ENCODE measurements around the gene DDIT4L. TPM values are rescaled to one million over a fixed set of nuclear protein-coding genes. Genes with fewer than 3 reads are reported as not detected.

The DDIT4L gene
- total and polyA plus RNA-seq, 2 of the 13 experiments (the other 11 are each of a cell fraction or from before 2014, with no cell fraction given): not detected

GRCh38 chr4:100206850-100207249, 16.6 kb upstream of the DDIT4L start:
- Histone ChIP-seq H3K79me2 (ENCODE audit: insufficient read depth, low read length) (no peaks in the 10 kb centered on the region), H3K9ac (ENCODE audit: insufficient read depth, low read depth, low read length) (no peak overlapping the region), H3K36me3 (replicated peaks in 1 of 2; ENCODE audit: control insufficient read depth in 1 of 2, insufficient read depth in 2 of 2, low read length in 2 of 2) (no peaks in the 10 kb centered on the region), H3K4me3 (replicated peaks in 1 of 3; ENCODE audit: insufficient read depth in 1 of 3, low read depth in 2 of 3, low read length in 3 of 3) (no peak overlapping the region), H3K4me1 (ENCODE audit: insufficient read depth, low read length) (no peaks in the 10 kb centered on the region), H2AFZ (ENCODE audit: low read length) (no peak overlapping the region), H3K9me3 (ENCODE audit: low read length) (no peaks in the 10 kb centered on the region), H4K20me1 (ENCODE audit: insufficient read depth, low read length) (no peaks in the 10 kb centered on the region), H3K27me3 (ENCODE audit: control insufficient read depth in 1 of 2, insufficient read depth in 2 of 2, low read length in 2 of 2) (no peaks in the 10 kb centered on the region), H3K4me2 (ENCODE audit: low read depth, low read length) (no peak overlapping the region), H3K27ac (ENCODE audit: extremely low read length, insufficient read depth, low read length) (no peak overlapping the region)
- DNase-seq (ENCODE audit: low spot score) (no peak), ATAC-seq (no peak), FAIRE-seq (no peak)
- in situ Hi-C loops (cut with HindIII; ENCODE audit: extremely low pct_ligation_motif_present, low pct_unique_long_range_greater_than_20kb): no loop called here
- ChIA-PET POLR2A (no interaction called here), CTCF (ENCODE audit: low intra/inter-chr PET ratio, low total read pairs) (no interaction called here)
- BruUV-seq (replicated peaks): no TSS peak
- TF ChIP-seq, protein P1, sequence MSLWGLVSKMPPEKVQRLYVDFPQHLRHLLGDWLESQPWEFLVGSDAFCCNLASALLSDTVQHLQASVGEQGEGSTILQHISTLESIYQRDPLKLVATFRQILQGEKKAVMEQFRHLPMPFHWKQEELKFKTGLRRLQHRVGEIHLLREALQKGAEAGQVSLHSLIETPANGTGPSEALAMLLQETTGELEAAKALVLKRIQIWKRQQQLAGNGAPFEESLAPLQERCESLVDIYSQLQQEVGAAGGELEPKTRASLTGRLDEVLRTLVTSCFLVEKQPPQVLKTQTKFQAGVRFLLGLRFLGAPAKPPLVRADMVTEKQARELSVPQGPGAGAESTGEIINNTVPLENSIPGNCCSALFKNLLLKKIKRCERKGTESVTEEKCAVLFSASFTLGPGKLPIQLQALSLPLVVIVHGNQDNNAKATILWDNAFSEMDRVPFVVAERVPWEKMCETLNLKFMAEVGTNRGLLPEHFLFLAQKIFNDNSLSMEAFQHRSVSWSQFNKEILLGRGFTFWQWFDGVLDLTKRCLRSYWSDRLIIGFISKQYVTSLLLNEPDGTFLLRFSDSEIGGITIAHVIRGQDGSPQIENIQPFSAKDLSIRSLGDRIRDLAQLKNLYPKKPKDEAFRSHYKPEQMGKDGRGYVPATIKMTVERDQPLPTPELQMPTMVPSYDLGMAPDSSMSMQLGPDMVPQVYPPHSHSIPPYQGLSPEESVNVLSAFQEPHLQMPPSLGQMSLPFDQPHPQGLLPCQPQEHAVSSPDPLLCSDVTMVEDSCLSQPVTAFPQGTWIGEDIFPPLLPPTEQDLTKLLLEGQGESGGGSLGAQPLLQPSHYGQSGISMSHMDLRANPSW (CRISPR knock-in tag; IDR thresholded peaks at IDR 0.05; ENCODE audit: borderline replicate concordance): no peak
- TF ChIP-seq RFXANK (CRISPR knock-in tag; IDR thresholded peaks at IDR 0.05) (no peak), ZSCAN25 (CRISPR knock-in tag; IDR thresholded peaks at IDR 0.05) (no peak), NPAS2 (CRISPR knock-in tag; IDR thresholded peaks at IDR 0.05; ENCODE audit: borderline replicate concordance) (no peak), KAT2B (IDR thresholded peaks at IDR 0.05; ENCODE audit: borderline replicate concordance, low read depth, low read length) (no peak), ZNF496 (CRISPR knock-in tag; IDR thresholded peaks at IDR 0.05; ENCODE audit: insufficient replicate concordance) (no peak), MNT (IDR thresholded peaks at IDR 0.05) (no peak), ZNF563 (CRISPR knock-in tag; IDR thresholded peaks at IDR 0.05) (no peak), ZNF709 (CRISPR knock-in tag; IDR thresholded peaks at IDR 0.05) (no peak), FIP1L1 (IDR thresholded peaks at IDR 0.05; ENCODE audit: borderline replicate concordance, insufficient read depth, low read depth, low read length) (no peak), TCF7L2 (IDR thresholded peaks at IDR 0.05; ENCODE audit: low read depth, low read length) (no peak), SAFB2 (CRISPR knock-in tag; IDR thresholded peaks at IDR 0.05; ENCODE audit: borderline replicate concordance, low read depth) (no peak), CCAR2 (optimal IDR thresholded peaks at IDR 0.05; ENCODE audit: low read depth, low read length) (no peak), ZNF501 (CRISPR knock-in tag; IDR thresholded peaks at IDR 0.05) (no peak), E2F2 (CRISPR knock-in tag; IDR thresholded peaks at IDR 0.05; ENCODE audit: borderline replicate concordance) (no peak), ZNF605 (CRISPR knock-in tag; IDR thresholded peaks at IDR 0.05) (no peak), GFI1 (CRISPR knock-in tag; IDR thresholded peaks at IDR 0.05; ENCODE audit: borderline replicate concordance) (no peak), ZNF160 (CRISPR knock-in tag; IDR thresholded peaks at IDR 0.05) (no peak), ZNF652 (CRISPR knock-in tag; IDR thresholded peaks at IDR 0.05; ENCODE audit: borderline replicate concordance, low read depth) (no peak)
- TF ChIP-seq, protein P2, sequence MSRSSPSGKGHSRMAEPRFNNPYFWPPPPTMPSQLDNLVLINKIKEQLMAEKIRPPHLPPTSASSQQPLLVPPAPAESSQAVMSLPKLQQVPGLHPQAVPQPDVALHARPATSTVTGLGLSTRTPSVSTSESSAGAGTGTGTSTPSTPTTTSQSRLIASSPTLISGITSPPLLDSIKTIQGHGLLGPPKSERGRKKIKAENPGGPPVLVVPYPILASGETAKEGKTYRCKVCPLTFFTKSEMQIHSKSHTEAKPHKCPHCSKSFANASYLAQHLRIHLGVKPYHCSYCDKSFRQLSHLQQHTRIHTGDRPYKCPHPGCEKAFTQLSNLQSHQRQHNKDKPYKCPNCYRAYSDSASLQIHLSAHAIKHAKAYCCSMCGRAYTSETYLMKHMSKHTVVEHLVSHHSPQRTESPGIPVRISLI (CRISPR knock-in tag; IDR thresholded peaks at IDR 0.05; ENCODE audit: borderline replicate concordance): no peak
- intact Hi-C loops (cut with micrococcal nuclease; ENCODE audit: unreplicated experiment): no loop called here
